Kidney (tissue), 14 donors: Measurements from ENCODE around the gene PMEPA1. TPM values are rescaled to one million over a fixed set of nuclear protein-coding genes. Genes with fewer than 3 reads are reported as not detected.

Source experiments
- DNase-seq, 5 donors: peaks; one replicate each; pipeline ENCODE4 v3.0.0-alpha.2; 2013 to 2020
- FAIRE-seq: peaks from 2 replicates; lab custom pipeline; 2012; peaks lifted over from hg19 to GRCh38; lab: Jason Lieb, UNC
- H3K27ac ChIP-seq, 2 donors: one replicate each; pipeline ENCODE4 v1.7.0; 2013; ENCODE audit warnings: low read depth in 2 of 2, low read length in 2 of 2, inconsistent platforms in 1 of 2
- H3K27me3 ChIP-seq: one replicate; pipeline ENCODE4 v1.7.1; 2013; ENCODE audit warnings: low read length, inconsistent platforms; ENCODE audit not compliant: control insufficient read depth, insufficient read depth
- H3K36me3 ChIP-seq, 3 donors: one replicate each; pipeline versions ENCODE4 v1.7.0 to v1.7.1; 2013; ENCODE audit warnings: low read length in 3 of 3, control low read depth in 1 of 3, inconsistent platforms in 1 of 3; ENCODE audit not compliant: insufficient read depth in 3 of 3, control insufficient read depth in 2 of 3
- H3K4me1 ChIP-seq, 3 donors: one replicate each; pipeline versions ENCODE4 v1.7.0 to v1.7.1; 2013; ENCODE audit warnings: low read length in 3 of 3, inconsistent platforms in 1 of 3, low read depth in 1 of 3; ENCODE audit not compliant: control insufficient read depth in 2 of 3, insufficient read depth in 2 of 3
- H3K4me3 ChIP-seq, 3 donors: one replicate each; pipeline versions ENCODE4 v1.7.0 to v1.8.1; 2013; ENCODE audit warnings: low read length in 3 of 3, control low read depth in 1 of 3, inconsistent platforms in 1 of 3
- H3K9ac ChIP-seq, 3 donors: one replicate each; pipeline versions ENCODE4 v1.7.0 to v1.7.1; 2013; ENCODE audit warnings: low read length in 3 of 3, control low read depth in 1 of 3, inconsistent platforms in 1 of 3
- H3K9me3 ChIP-seq, 3 donors: one replicate each; pipeline versions ENCODE4 v1.7.0 to v1.7.1; 2013; ENCODE audit warnings: low read length in 3 of 3, control low read depth in 1 of 3, inconsistent platforms in 1 of 3; ENCODE audit not compliant: control insufficient read depth in 2 of 3, insufficient read depth in 1 of 3
- CTCF ChIP-seq: IDR thresholded peaks from 3 replicates; pipeline ENCODE4 v1.5.1; 2012; ENCODE audit warnings: mild to moderate bottlenecking, moderate library complexity, borderline replicate concordance; ENCODE audit not compliant: insufficient read depth; ENCODE audit errors: extremely low read depth
- intact Hi-C: fragments of 100-400 bp; cut with DNase I; formaldehyde crosslinking; loops from one replicate; pipeline ENCODE4 v1.11.1; 2022
- polyA plus RNA-seq: library from polyadenylated mRNA; stranded (reverse); fragments of 350-450 nt; fragmentation: Illumina TruSeq; extraction: RNeasy Lipid Tissue Mini Kit (QIAGEN cat#74804); gene quantifications from one replicate; pipeline ENCODE4 v1.2.3, GENCODE V29; 2014; ENCODE audit warnings: low read depth, low replicate concordance; ENCODE audit not compliant: insufficient read depth
- total RNA-seq: library from RNA; stranded (reverse); fragmentation: NEBNext Ultra II Directional; extraction: Animal tissue kit (Norgen Biotek cat#: 25700); gene quantifications from one replicate; pipeline ENCODE4 v1.2.1, GENCODE V29; 2021
- donor health status: control.
- donor health status: control.
- donor health status: control.
- donor health status: control.
- donor health status: control.
- donor health status: DM: yes; HTN: yes; CAD: no.
- donor health status: Normal renal cell carcinoma (clear cell type).

The PMEPA1 gene
- total and polyA plus RNA-seq, 2 donors from 2014 or later = 12.9 to 30.4 TPM

GRCh38 chr20:57711826-57712225 is 2.0 kb upstream of the PMEPA1 start:
- FAIRE-seq = no peak
- TF ChIP-seq CTCF = no peak
- Histone ChIP-seq H3K27me3 (no peaks in the 10 kb centered on the region), H3K27ac (no peak overlapping the region), H3K36me3 (no peaks in the 10 kb centered on the region), H3K4me3 (no peak overlapping the region), H3K4me1 (peaks cover 3 to 11% (median 8%) of the 10 kb centered on the region in 3 donors), H3K9ac (no peak overlapping the region), H3K9me3 (no peaks in the 10 kb centered on the region)
- intact Hi-C loops = no loop called here
- no peak for DNase-seq

- TF ChIP-seq CTCF = no peak
- Histone ChIP-seq H3K36me3 (no peaks in the 10 kb centered on the region), H3K9ac (no peak overlapping the region), H3K27ac (no peak overlapping the region), H3K4me1 (peaks cover 3 to 11% (median 8%) of the 10 kb centered on the region in 3 donors), H3K27me3 (no peaks in the 10 kb centered on the region), H3K4me3 (peak overlapping the region in 1 of 3 donors; percentile 85), H3K9me3 (no peaks in the 10 kb centered on the region)
- intact Hi-C loops = no loop called here
- FAIRE-seq (no peak), DNase-seq (no peak)
These were observed 1.5 kb upstream of the PMEPA1 start for GRCh38 chr20:57711311-57711712.

GRCh38 chr20:57710841-57711240 is 1.0 kb upstream of the PMEPA1 start:
- DNase-seq (peak in 1 of 5 donors; percentile 28), FAIRE-seq (no peak)
- intact Hi-C loops = no loop called here

More at GRCh38 chr20:57710841-57711240, 1.0 kb upstream of the PMEPA1 start:
- Histone ChIP-seq H3K27me3 (no peaks in the 10 kb centered on the region), H3K4me1 (peaks cover 3 to 11% (median 8%) of the 10 kb centered on the region in 3 donors), H3K4me3 (peak overlapping the region; percentile 66 to 86 (median 85)), H3K9me3 (no peaks in the 10 kb centered on the region), H3K27ac (no peak overlapping the region), H3K9ac (peak overlapping the region in 1 of 3 donors; percentile 93), H3K36me3 (no peaks in the 10 kb centered on the region)
- no peak for TF ChIP-seq CTCF
